Activated naive CD4-positive, alpha-beta T cell treated with anti-CD3 and anti-CD28 coated beads, Interleukin-2, amount 50 U/mL, for 24 hours (primary cell): ENCODE results near the gene SFRP4.

ENCODE experiments used
- H3K27ac Mint-ChIP-seq: one replicate; pipeline ENCODE4 v1.8.0; 2021; ENCODE audit warnings: mild to moderate bottlenecking, mixed read lengths
- H3K27me3 Mint-ChIP-seq: one replicate; pipeline ENCODE4 v1.8.0; 2021; ENCODE audit warnings: mixed read lengths
- H3K36me3 Mint-ChIP-seq: one replicate; pipeline ENCODE4 v1.8.0; 2021; ENCODE audit warnings: mixed read lengths
- H3K4me1 Mint-ChIP-seq: one replicate; pipeline ENCODE4 v1.8.0; 2021; ENCODE audit warnings: mixed read lengths
- H3K4me3 Mint-ChIP-seq: one replicate; pipeline ENCODE4 v1.8.0; 2021; ENCODE audit warnings: mild to moderate bottlenecking, mixed read lengths
- H3K9me3 Mint-ChIP-seq: one replicate; pipeline ENCODE4 v1.8.0; 2021; ENCODE audit warnings: mixed read lengths

Gene SFRP4

GRCh38 chr7:37933018-37933566 lies 16.5 kb upstream of the SFRP4 start:
- Mint-ChIP-seq H3K9me3 (peaks cover 11% of the 10 kb centered on the region), H3K36me3 (peaks cover 3% of the 10 kb centered on the region), H3K27ac (no peak overlapping the region), H3K4me3 (no peak overlapping the region), H3K4me1 (no peaks in the 10 kb centered on the region), H3K27me3 (peaks cover 1% of the 10 kb centered on the region)

GRCh38 chr7:37932543-37932942 lies 15.9 kb upstream of the SFRP4 start:
- H3K27ac Mint-ChIP-seq: no peak overlapping the region

GRCh38 chr7:37930226-37930948 lies 13.8 kb upstream of the SFRP4 start:
- H3K36me3 Mint-ChIP-seq: peaks cover 1% of the 10 kb centered on the region

More at GRCh38 chr7:37932543-37932942, 15.9 kb upstream of the SFRP4 start:
- H3K36me3 Mint-ChIP-seq: peaks cover 3% of the 10 kb centered on the region
- H3K27me3 Mint-ChIP-seq: peaks cover 1% of the 10 kb centered on the region
- peaks cover 11% of the 10 kb centered on the region for H3K9me3 Mint-ChIP-seq
- H3K4me3 Mint-ChIP-seq: no peak overlapping the region
- no peaks in the 10 kb centered on the region for H3K4me1 Mint-ChIP-seq

GRCh38 chr7:37928878-37929277 lies 12.3 kb upstream of the SFRP4 start:
- Mint-ChIP-seq H3K27me3 (peaks cover 4% of the 10 kb centered on the region), H3K36me3 (peaks cover 1% of the 10 kb centered on the region), H3K27ac (no peak overlapping the region), H3K4me3 (no peak overlapping the region), H3K9me3 (no peaks in the 10 kb centered on the region), H3K4me1 (no peaks in the 10 kb centered on the region)

More at GRCh38 chr7:37930226-37930948, 13.8 kb upstream of the SFRP4 start:
- Mint-ChIP-seq H3K4me3 (no peak overlapping the region), H3K27me3 (peaks cover 3% of the 10 kb centered on the region), H3K27ac (no peak overlapping the region), H3K4me1 (no peaks in the 10 kb centered on the region), H3K9me3 (no peaks in the 10 kb centered on the region)

GRCh38 chr7:37927773-37928444 lies 11.3 kb upstream of the SFRP4 start:
- H3K27ac Mint-ChIP-seq: no peak overlapping the region
- no peak overlapping the region for H3K4me3 Mint-ChIP-seq
- H3K9me3 Mint-ChIP-seq: no peaks in the 10 kb centered on the region
- H3K27me3 Mint-ChIP-seq: peaks cover 10% of the 10 kb centered on the region
- peaks cover 1% of the 10 kb centered on the region for H3K36me3 Mint-ChIP-seq
- no peaks in the 10 kb centered on the region for H3K4me1 Mint-ChIP-seq

GRCh38 chr7:37925620-37926019 lies 9.0 kb upstream of the SFRP4 start:
- H3K36me3 Mint-ChIP-seq: peaks cover 1% of the 10 kb centered on the region
- no peak overlapping the region for H3K4me3 Mint-ChIP-seq
- H3K9me3 Mint-ChIP-seq: no peaks in the 10 kb centered on the region
- H3K27ac Mint-ChIP-seq: no peak overlapping the region
- H3K27me3 Mint-ChIP-seq: peaks cover 18% of the 10 kb centered on the region
- no peaks in the 10 kb centered on the region for H3K4me1 Mint-ChIP-seq

GRCh38 chr7:37924491-37925041 lies 7.9 kb upstream of the SFRP4 start:
- no peak overlapping the region for H3K27ac Mint-ChIP-seq
- H3K4me3 Mint-ChIP-seq: no peak overlapping the region
- peaks cover 5% of the 10 kb centered on the region for H3K4me1 Mint-ChIP-seq
- H3K27me3 Mint-ChIP-seq: peaks cover 29% of the 10 kb centered on the region
- H3K9me3 Mint-ChIP-seq: no peaks in the 10 kb centered on the region
- peaks cover 1% of the 10 kb centered on the region for H3K36me3 Mint-ChIP-seq

GRCh38 chr7:37923996-37924395 lies 7.4 kb upstream of the SFRP4 start:
- Mint-ChIP-seq H3K36me3 (peaks cover 1% of the 10 kb centered on the region), H3K27me3 (peaks cover 34% of the 10 kb centered on the region), H3K27ac (no peak overlapping the region), H3K9me3 (no peaks in the 10 kb centered on the region), H3K4me3 (no peak overlapping the region), H3K4me1 (peaks cover 5% of the 10 kb centered on the region)

- Mint-ChIP-seq H3K36me3 (peaks cover 1% of the 10 kb centered on the region), H3K27ac (no peak overlapping the region), H3K9me3 (no peaks in the 10 kb centered on the region), H3K27me3 (peaks cover 44% of the 10 kb centered on the region), H3K4me3 (peak overlapping the region; percentile 48), H3K4me1 (peaks cover 12% of the 10 kb centered on the region)
Observed at GRCh38 chr7:37921876-37922275, 5.3 kb upstream of the SFRP4 start.

- no peak overlapping the region for H3K27ac Mint-ChIP-seq
- peaks cover 42% of the 10 kb centered on the region for H3K27me3 Mint-ChIP-seq
- H3K9me3 Mint-ChIP-seq: no peaks in the 10 kb centered on the region
- H3K4me3 Mint-ChIP-seq: peak overlapping the region; percentile 48
- H3K36me3 Mint-ChIP-seq: peaks cover under 1% of the 10 kb centered on the region
- H3K4me1 Mint-ChIP-seq: peaks cover 14% of the 10 kb centered on the region
Observed at GRCh38 chr7:37920849-37921805, 4.5 kb upstream of the SFRP4 start.

GRCh38 chr7:37920305-37920848 lies 3.8 kb upstream of the SFRP4 start, which contains the start of gene EPDR1:
Gene EPDR1 (plus strand): TSS chr7:37920640. CDS start chr7:37920940, 300 bp downstream.
- no peak within 1 kb of the TSS for H3K27ac Mint-ChIP-seq
- peaks cover 17% of the 10 kb centered on the region for H3K4me1 Mint-ChIP-seq
- H3K9me3 Mint-ChIP-seq: no peaks in the 10 kb centered on the region
- peaks cover 43% of the 10 kb centered on the region for H3K27me3 Mint-ChIP-seq
- peak within 1 kb of the TSS; percentile 72 for H3K4me3 Mint-ChIP-seq
- H3K36me3 Mint-ChIP-seq: no peaks in the 10 kb centered on the region

GRCh38 chr7:37918526-37918925 lies 1.9 kb upstream of the SFRP4 start:
- Mint-ChIP-seq H3K27me3 (peaks cover 52% of the 10 kb centered on the region), H3K4me1 (peaks cover 17% of the 10 kb centered on the region), H3K9me3 (no peaks in the 10 kb centered on the region), H3K4me3 (no peak overlapping the region), H3K36me3 (no peaks in the 10 kb centered on the region), H3K27ac (no peak overlapping the region)

GRCh38 chr7:37916017-37916672 lies 472 bp downstream of the SFRP4 start:
- H3K4me1 Mint-ChIP-seq: peaks cover 17% of the 10 kb centered on the region
- H3K4me3 Mint-ChIP-seq: no peak overlapping the region
- H3K27me3 Mint-ChIP-seq: peaks cover 45% of the 10 kb centered on the region
- no peaks in the 10 kb centered on the region for H3K9me3 Mint-ChIP-seq
- H3K36me3 Mint-ChIP-seq: no peaks in the 10 kb centered on the region
- no peak overlapping the region for H3K27ac Mint-ChIP-seq

- H3K27me3 Mint-ChIP-seq: peaks cover 47% of the 10 kb centered on the region
- peaks cover 15% of the 10 kb centered on the region for H3K4me1 Mint-ChIP-seq
- no peaks in the 10 kb centered on the region for H3K36me3 Mint-ChIP-seq
- no peaks in the 10 kb centered on the region for H3K9me3 Mint-ChIP-seq
- H3K4me3 Mint-ChIP-seq: no peak overlapping the region
- H3K27ac Mint-ChIP-seq: no peak overlapping the region
Observed at GRCh38 chr7:37915438-37915837, 1.2 kb downstream of the SFRP4 start.
